Measurements from ENCODE around the gene GMDS. TPM values are rescaled to one million over a fixed set of nuclear protein-coding genes. Genes with fewer than 3 reads are reported as not detected.

Gene GMDS
- total and polyA plus RNA-seq, 2 experiments from 2014 or later: 30.1 to 36.5 TPM

GRCh38 chr6:1611572-1612298 lies 633.7 kb downstream of the GMDS start (continued):
- no peak for TF ChIP-seq REST (IDR thresholded peaks at IDR 0.05; ENCODE audit: unreplicated experiment)
- no peak for TF ChIP-seq ZNF114 (CRISPR knock-in tag; IDR thresholded peaks at IDR 0.05)

DNA sequence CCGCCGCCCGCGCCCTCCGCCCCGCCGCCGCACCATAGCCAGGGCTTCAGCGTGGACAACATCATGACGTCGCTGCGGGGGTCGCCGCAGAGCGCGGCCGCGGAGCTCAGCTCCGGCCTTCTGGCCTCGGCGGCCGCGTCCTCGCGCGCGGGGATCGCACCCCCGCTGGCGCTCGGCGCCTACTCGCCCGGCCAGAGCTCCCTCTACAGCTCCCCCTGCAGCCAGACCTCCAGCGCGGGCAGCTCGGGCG lies 634.2 kb downstream of the GMDS start:
- Mint-ChIP-seq H3K4me3 (no peak overlapping the region), H3K4me1 (peaks cover 37% of the 10 kb centered on the region), H3K27me3 (ENCODE audit: insufficient read depth, low read depth, poor library complexity) (peaks cover 81% of the 10 kb centered on the region), H3K9me3 (peaks cover 6% of the 10 kb centered on the region; the same call in 2 of the 3 replicates), H3K36me3 (ENCODE audit: low read depth) (no peaks in the 10 kb centered on the region; the same call in 2 of the 3 replicates), H3K27ac (no peak overlapping the region)
- TF ChIP-seq REST (IDR thresholded peaks at IDR 0.05; ENCODE audit: unreplicated experiment): no peak
- TF ChIP-seq, protein P1, sequence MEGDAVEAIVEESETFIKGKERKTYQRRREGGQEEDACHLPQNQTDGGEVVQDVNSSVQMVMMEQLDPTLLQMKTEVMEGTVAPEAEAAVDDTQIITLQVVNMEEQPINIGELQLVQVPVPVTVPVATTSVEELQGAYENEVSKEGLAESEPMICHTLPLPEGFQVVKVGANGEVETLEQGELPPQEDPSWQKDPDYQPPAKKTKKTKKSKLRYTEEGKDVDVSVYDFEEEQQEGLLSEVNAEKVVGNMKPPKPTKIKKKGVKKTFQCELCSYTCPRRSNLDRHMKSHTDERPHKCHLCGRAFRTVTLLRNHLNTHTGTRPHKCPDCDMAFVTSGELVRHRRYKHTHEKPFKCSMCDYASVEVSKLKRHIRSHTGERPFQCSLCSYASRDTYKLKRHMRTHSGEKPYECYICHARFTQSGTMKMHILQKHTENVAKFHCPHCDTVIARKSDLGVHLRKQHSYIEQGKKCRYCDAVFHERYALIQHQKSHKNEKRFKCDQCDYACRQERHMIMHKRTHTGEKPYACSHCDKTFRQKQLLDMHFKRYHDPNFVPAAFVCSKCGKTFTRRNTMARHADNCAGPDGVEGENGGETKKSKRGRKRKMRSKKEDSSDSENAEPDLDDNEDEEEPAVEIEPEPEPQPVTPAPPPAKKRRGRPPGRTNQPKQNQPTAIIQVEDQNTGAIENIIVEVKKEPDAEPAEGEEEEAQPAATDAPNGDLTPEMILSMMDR (conservative IDR thresholded peaks at IDR 0.05; ENCODE audit: low read depth in 2 of 2): peak in 1 of 2 experiments; percentile 35; a peak in 2 of 4 replicates
- Histone ChIP-seq H3K36me3 (ENCODE audit: insufficient read depth) (no peaks in the 10 kb centered on the region), H3F3A (replicated peaks; ENCODE audit: low read depth) (peaks cover 18% of the 10 kb centered on the region; the same call in 1 of the 2 replicates), H3K27me3 (ENCODE audit: insufficient read depth) (peaks cover 97% of the 10 kb centered on the region), H2AFZ (no peak overlapping the region), H3K27ac (ENCODE audit: low read depth) (no peak overlapping the region), H3K4me1 (ENCODE audit: insufficient read depth) (peaks cover 32% of the 10 kb centered on the region), H3K79me2 (replicated peaks; ENCODE audit: insufficient read depth) (no peaks in the 10 kb centered on the region), H4K20me1 (replicated peaks; ENCODE audit: insufficient read depth) (peaks cover 19% of the 10 kb centered on the region), H3K4me3 (peak overlapping the region; percentile 35; the same call in 1 of the 2 replicates), H3K4me2 (no peak overlapping the region), H3K9me2 (ENCODE audit: insufficient read depth) (no peaks in the 10 kb centered on the region)
- ATAC-seq: no peak
- peak; percentile 53 for DNase-seq (ENCODE audit: low spot score)
